Kidney (tissue), 14 donors: ENCODE results near the gene ACMSD. TPM values are rescaled to one million over a fixed set of nuclear protein-coding genes. Genes with fewer than 3 reads are reported as not detected.

ENCODE experiments used
- DNase-seq, 5 donors: peaks; one replicate each; pipeline ENCODE4 v3.0.0-alpha.2; 2013 to 2020
- FAIRE-seq: peaks from 2 replicates; lab custom pipeline; 2012; peaks lifted over from hg19 to GRCh38; lab: Jason Lieb, UNC
- H3K27ac ChIP-seq, 2 donors: one replicate each; pipeline ENCODE4 v1.7.0; 2013; ENCODE audit warnings: low read depth in 2 of 2, low read length in 2 of 2, inconsistent platforms in 1 of 2
- H3K27me3 ChIP-seq: one replicate; pipeline ENCODE4 v1.7.1; 2013; ENCODE audit warnings: low read length, inconsistent platforms; ENCODE audit not compliant: control insufficient read depth, insufficient read depth
- H3K36me3 ChIP-seq, 3 donors: one replicate each; pipeline versions ENCODE4 v1.7.0 to v1.7.1; 2013; ENCODE audit warnings: low read length in 3 of 3, control low read depth in 1 of 3, inconsistent platforms in 1 of 3; ENCODE audit not compliant: insufficient read depth in 3 of 3, control insufficient read depth in 2 of 3
- H3K4me1 ChIP-seq, 3 donors: one replicate each; pipeline versions ENCODE4 v1.7.0 to v1.7.1; 2013; ENCODE audit warnings: low read length in 3 of 3, inconsistent platforms in 1 of 3, low read depth in 1 of 3; ENCODE audit not compliant: control insufficient read depth in 2 of 3, insufficient read depth in 2 of 3
- H3K4me3 ChIP-seq, 3 donors: one replicate each; pipeline versions ENCODE4 v1.7.0 to v1.8.1; 2013; ENCODE audit warnings: low read length in 3 of 3, control low read depth in 1 of 3, inconsistent platforms in 1 of 3
- H3K9ac ChIP-seq, 3 donors: one replicate each; pipeline versions ENCODE4 v1.7.0 to v1.7.1; 2013; ENCODE audit warnings: low read length in 3 of 3, control low read depth in 1 of 3, inconsistent platforms in 1 of 3
- H3K9me3 ChIP-seq, 3 donors: one replicate each; pipeline versions ENCODE4 v1.7.0 to v1.7.1; 2013; ENCODE audit warnings: low read length in 3 of 3, control low read depth in 1 of 3, inconsistent platforms in 1 of 3; ENCODE audit not compliant: control insufficient read depth in 2 of 3, insufficient read depth in 1 of 3
- CTCF ChIP-seq: IDR thresholded peaks from 3 replicates; pipeline ENCODE4 v1.5.1; 2012; ENCODE audit warnings: mild to moderate bottlenecking, moderate library complexity, borderline replicate concordance; ENCODE audit not compliant: insufficient read depth; ENCODE audit errors: extremely low read depth
- intact Hi-C: fragments of 100-400 bp; cut with DNase I; formaldehyde crosslinking; loops from one replicate; pipeline ENCODE4 v1.11.1; 2022
- polyA plus RNA-seq: library from polyadenylated mRNA; stranded (reverse); fragments of 350-450 nt; fragmentation: Illumina TruSeq; extraction: RNeasy Lipid Tissue Mini Kit (QIAGEN cat#74804); gene quantifications from one replicate; pipeline ENCODE4 v1.2.3, GENCODE V29; 2014; ENCODE audit warnings: low read depth, low replicate concordance; ENCODE audit not compliant: insufficient read depth
- total RNA-seq: library from RNA; stranded (reverse); fragmentation: NEBNext Ultra II Directional; extraction: Animal tissue kit (Norgen Biotek cat#: 25700); gene quantifications from one replicate; pipeline ENCODE4 v1.2.1, GENCODE V29; 2021
- donor health status: control.
- donor health status: control.
- donor health status: control.
- donor health status: control.
- donor health status: control.
- donor health status: DM: yes; HTN: yes; CAD: no.
- donor health status: Normal renal cell carcinoma (clear cell type).

The ACMSD gene
- total and polyA plus RNA-seq, 2 donors from 2014 or later, result 44.0 to 152 TPM

GRCh38 chr2:134865067-134865787 is 26.8 kb downstream of the ACMSD start:
- Histone ChIP-seq H3K27ac (no peak overlapping the region), H3K9me3 (no peaks in the 10 kb centered on the region), H3K27me3 (no peaks in the 10 kb centered on the region), H3K4me1 (no peaks in the 10 kb centered on the region), H3K4me3 (no peak overlapping the region), H3K9ac (no peak overlapping the region), H3K36me3 (peaks cover 0 to 13% (median 2%) of the 10 kb centered on the region in 3 donors)
- intact Hi-C loops, result no loop called here
- TF ChIP-seq CTCF, result no peak
- no peak for DNase-seq
- FAIRE-seq, result no peak

- no peak for FAIRE-seq
Observed at GRCh38 chr2:134866498-134867099, 28.2 kb downstream of the ACMSD start.

GRCh38 chr2:134869946-134870736 is 31.7 kb downstream of the ACMSD start:
- Histone ChIP-seq H3K4me1 (no peaks in the 10 kb centered on the region), H3K9ac (no peak overlapping the region), H3K9me3 (no peaks in the 10 kb centered on the region), H3K27ac (no peak overlapping the region), H3K27me3 (no peaks in the 10 kb centered on the region), H3K36me3 (peaks cover 0 to 27% (median 2%) of the 10 kb centered on the region in 3 donors), H3K4me3 (no peak overlapping the region)
- DNase-seq (peak in 1 of 5 donors; percentile 21), FAIRE-seq (no peak)
- TF ChIP-seq CTCF, result no peak
- intact Hi-C loops, result no loop called here

More at GRCh38 chr2:134866498-134867099, 28.2 kb downstream of the ACMSD start:
- Histone ChIP-seq H3K4me3 (no peak overlapping the region), H3K36me3 (peaks cover 0 to 20% (median 2%) of the 10 kb centered on the region in 3 donors), H3K9me3 (no peaks in the 10 kb centered on the region), H3K9ac (no peak overlapping the region), H3K27ac (no peak overlapping the region), H3K27me3 (no peaks in the 10 kb centered on the region), H3K4me1 (no peaks in the 10 kb centered on the region)
- intact Hi-C loops, result no loop called here
- no peak for TF ChIP-seq CTCF
- no peak for DNase-seq
